HG03064 (cell line): Measurements from ENCODE around the gene XYLT2.

Experiments
- ATAC-seq: cut with Tn5 transposase; IDR thresholded peaks from one replicate; pipeline ENCODE4 v1.9.1; 2021; ENCODE audit warnings: low read depth; ENCODE audit not compliant: unreplicated experiment

Gene XYLT2

GRCh38 chr17:50348522-50349242, 2.8 kb downstream of the XYLT2 start:
- no peak for ATAC-seq

GRCh38 chr17:50349243-50349600, 3.3 kb downstream of the XYLT2 start:
- no peak for ATAC-seq

GRCh38 chr17:50350733-50351132, 4.8 kb downstream of the XYLT2 start:
- ATAC-seq = no peak

GRCh38 chr17:50352072-50352692, 6.3 kb downstream of the XYLT2 start:
- no peak for ATAC-seq

GRCh38 chr17:50352693-50353599, 7.0 kb downstream of the XYLT2 start:
- ATAC-seq = no peak

- ATAC-seq = no peak
Observed at GRCh38 chr17:50353600-50354195, 7.8 kb downstream of the XYLT2 start.

GRCh38 chr17:50354198-50354597, 8.3 kb downstream of the XYLT2 start:
- ATAC-seq = no peak

- no peak for ATAC-seq
Observed at GRCh38 chr17:50354776-50355175, 8.8 kb downstream of the XYLT2 start.

- no peak for ATAC-seq
Observed at GRCh38 chr17:50355336-50355700, 9.4 kb downstream of the XYLT2 start.

GRCh38 chr17:50355701-50356341, 9.9 kb downstream of the XYLT2 start:
- ATAC-seq = no peak

- ATAC-seq = no peak
Observed at GRCh38 chr17:50356418-50356817, 10.5 kb downstream of the XYLT2 start.

GRCh38 chr17:50356892-50357510, 11.1 kb downstream of the XYLT2 start:
- no peak for ATAC-seq

GRCh38 chr17:50358177-50358576, 12.3 kb downstream of the XYLT2 start:
- no peak for ATAC-seq

GRCh38 chr17:50359005-50359699, 13.2 kb downstream of the XYLT2 start:
- no peak for ATAC-seq

- ATAC-seq = no peak
Observed at GRCh38 chr17:50359998-50360461, 14.1 kb downstream of the XYLT2 start.

- no peak for ATAC-seq
Observed at GRCh38 chr17:50360486-50361115, 14.7 kb downstream of the XYLT2 start.

GRCh38 chr17:50361561-50362480, 15.9 kb downstream of the XYLT2 start:
- no peak for ATAC-seq

- ATAC-seq = no peak
Observed at GRCh38 chr17:50362661-50363060, 16.7 kb downstream of the XYLT2 start.
